ENCODE measurements around the gene ZNF334.
A peak's percentile ranks its signal among the peaks of the same experiment; 100 is the strongest.

The ZNF334 gene

GRCh38 chr20:46512943-46513844, at the start of gene ZNF334:
ZNF334 (minus strand) TSS chr20:46513559; CDS start chr20:46512102, 1,457 bp downstream.
- DNase-seq: no peak

DNA sequence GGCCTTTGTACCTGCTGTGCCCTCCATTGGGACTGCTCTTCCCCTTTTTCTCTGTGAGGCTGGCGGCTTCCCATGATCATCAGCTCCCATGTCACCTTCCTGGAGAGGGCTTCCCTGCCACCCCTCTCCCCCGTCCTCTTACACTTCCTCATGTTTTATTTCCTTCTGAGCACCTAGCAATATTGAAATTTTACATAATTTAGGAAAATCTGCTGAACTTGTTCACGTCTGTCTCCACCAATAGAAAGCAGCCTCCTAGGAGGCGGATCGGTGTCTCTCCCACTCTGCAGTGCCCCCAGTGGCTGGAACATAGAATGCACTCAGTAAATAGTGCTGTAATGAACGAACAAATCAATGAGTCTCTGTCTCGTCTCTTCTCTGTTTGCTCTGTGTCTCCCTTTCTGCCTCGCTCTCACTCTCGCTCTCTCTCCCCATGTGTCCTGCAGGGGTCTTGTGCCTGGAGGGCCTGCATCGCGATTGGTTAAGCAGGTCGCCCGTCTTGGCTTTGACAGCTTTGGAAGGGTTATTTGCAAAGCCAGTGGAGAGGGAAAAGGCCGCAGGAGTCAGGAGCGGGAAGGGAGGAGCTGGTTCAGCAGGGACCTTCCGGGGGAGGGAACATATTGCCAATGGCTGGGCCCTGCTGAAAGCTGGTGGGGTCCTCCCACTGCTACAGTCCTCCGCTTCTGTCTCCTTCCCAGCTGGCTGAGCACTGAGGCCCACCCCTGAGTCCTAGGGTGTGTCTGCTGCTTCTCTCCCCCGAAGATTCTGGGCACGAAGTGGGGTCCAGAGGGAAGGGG, 49.2 kb upstream of the ZNF334 start:
- peak; percentile 32 for DNase-seq

DNA sequence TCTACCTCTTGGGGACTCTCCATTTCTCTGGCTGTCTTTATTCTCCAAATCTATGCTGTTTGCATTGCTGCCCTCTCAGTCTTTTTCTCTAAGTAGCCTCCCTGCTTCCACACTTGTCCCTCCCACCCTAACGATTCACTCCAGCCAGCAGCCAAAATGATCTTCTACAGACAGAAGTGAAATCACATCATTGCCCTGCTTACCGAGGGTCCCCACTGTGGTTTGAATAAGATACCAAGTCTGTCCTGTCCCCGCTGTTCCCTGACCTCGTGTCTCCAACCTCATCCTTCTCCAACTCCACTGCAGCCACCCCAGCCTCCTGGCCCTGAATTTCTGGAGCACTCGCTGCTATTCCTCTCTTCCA, 48.6 kb upstream of the ZNF334 start:
- DNase-seq: no peak

DNA sequence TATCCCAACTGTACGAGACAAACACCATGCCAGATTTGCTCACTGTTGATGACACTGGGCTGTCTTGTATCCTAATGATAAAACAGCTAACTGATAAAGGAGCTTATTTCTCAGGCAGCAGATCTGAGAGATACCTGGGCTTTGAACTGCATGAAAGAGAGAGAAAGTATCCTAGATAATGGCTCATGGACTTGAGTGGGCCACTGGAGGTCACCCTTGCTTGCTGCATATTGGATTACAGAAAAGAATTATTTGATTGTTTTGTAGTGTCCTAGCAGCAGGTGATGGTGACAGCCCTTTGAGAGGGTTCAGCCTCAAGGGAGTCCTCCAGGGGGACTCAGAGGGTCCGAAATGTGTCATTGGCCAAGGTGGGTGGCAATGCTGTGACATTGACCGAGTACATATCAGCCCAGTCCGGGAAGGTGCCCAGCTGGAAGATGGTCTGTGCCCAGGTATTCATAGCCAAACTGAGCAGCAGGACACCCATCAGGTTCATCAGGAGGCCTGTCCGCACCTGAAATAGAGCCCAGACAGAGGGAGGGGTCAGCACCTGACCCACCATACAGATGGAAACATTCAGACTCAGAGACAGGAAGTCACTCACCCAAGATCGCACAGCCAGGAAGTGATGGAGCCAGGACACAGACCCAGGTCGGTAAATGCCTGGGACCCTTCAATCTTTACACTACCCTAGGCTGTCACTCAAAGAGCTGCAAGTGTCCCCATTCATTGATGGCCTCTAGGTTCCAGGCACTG, 46.5 kb upstream of the ZNF334 start:
- no peak for DNase-seq

- DNase-seq: no peak
Measured at GRCh38 chr20:46559001-46559400, 45.6 kb upstream of the ZNF334 start.

DNA sequence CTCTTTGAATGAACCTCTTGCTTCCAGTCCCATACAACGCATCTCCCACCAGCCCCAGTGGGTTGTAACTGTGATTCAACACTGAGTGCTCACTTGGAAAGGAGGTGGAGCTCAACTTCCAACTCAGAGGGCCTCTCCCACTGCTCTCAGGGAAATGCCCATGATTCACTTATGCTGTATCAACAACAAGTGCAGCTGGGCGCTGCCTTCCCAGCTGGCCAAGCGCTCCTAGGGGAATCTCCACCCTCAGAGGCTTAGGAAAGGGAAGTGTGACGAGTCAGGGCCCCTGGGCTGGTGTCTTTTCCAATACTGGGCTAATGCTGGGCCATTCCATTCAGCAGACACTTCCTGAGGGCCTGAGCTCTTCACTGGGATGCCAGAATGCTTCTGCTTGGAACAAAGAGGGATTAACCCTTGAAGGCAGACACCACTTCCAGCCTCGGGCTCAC, 45.2 kb upstream of the ZNF334 start:
- DNase-seq: no peak

- DNase-seq: no peak
Measured at GRCh38 chr20:46557231-46557956, 44.0 kb upstream of the ZNF334 start.

- no peak for DNase-seq
Measured at GRCh38 chr20:46555370-46555956, 42.1 kb upstream of the ZNF334 start.

- DNase-seq: no peak
Measured at GRCh38 chr20:46554828-46555227, 41.5 kb upstream of the ZNF334 start.

DNA sequence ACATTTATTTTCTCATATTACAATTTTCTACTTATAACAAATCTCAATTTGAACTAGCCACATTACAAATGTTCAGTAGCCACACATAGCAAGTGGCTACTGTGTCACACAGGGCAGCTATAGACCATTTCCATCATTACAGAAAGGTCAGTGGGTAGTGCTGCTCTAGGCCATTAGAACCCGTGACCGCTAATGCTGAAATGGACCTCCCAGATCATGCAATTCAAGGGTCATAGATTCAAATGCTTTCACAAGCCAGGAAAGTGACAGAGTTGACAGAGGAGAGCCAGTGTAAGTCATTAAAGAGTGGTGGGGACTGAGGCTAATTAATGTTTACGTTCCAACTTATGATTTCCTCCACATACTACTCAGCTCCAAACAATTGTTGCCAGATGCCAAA, 40.6 kb upstream of the ZNF334 start:
- DNase-seq: no peak

DNA sequence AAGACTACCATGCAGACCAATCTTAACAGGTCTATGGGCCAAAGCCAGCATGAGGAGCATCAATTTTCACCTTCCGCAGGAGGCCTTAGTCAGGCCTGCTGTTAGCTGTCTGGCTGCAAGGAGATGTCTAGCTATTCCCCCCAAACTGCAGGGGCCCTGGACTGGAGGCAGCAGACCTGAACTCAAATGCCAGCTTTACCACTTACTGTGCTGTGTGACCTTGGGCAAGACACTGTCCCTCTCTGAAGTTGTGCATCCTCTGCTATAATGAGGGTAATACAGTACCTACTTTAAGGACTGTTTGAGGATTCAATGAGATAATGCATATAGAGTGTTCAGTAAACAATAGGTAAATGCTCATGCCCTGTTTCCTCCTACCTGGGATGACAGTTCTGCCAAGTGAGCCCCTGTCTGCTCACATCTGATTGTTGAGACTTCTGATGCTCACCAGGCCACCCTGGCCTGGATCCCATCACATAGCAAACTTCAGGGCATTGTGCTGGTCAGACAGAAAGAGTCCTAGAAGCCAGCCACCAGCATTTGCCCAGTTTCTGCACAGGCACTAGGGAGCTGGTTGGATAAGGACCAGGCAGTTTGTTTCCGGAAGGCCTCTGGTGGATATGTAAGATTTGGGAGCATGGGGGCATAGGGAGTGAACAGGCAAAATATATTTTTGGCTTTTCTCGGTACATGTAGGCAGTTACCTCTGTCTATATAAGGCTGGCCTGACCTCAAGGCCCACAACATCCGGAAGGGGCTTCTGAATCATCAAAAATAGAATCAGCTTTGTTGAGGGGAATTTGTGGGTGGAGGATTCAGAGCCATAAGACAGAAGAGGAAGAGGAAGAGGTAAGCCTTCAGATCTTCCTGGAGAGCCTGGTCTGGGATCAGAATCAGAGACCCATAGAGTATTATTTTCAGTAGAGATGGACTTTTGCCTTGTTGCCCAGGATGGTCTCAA, 39.4 kb upstream of the ZNF334 start:
- peak; percentile 22 for DNase-seq

- no peak for DNase-seq
Measured at GRCh38 chr20:46551522-46552381, 38.4 kb upstream of the ZNF334 start.

DNA sequence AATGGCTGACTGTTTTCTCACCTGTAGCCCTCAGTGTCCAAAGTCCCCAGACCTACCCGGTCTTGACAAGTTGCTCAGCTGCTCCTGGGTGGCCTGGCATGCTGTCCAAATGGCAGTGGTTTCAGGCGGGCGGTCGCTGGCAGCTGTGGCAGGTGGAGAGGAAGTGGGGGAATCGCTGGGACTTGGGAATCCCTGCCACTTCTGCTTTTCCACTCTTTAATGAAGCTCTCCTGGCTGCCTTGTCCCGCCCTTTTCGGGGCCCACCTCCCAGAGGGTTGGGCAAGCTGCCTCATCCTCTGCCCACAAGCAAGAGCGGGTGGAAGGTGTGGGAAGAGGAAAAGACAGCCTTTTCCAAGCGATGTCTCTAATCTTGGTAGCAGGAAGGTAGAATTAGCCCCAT, 37.1 kb upstream of the ZNF334 start, which contains the start of gene OCSTAMP:
OCSTAMP (minus strand) TSS at position 194 of the 400 bp plus-strand sequence; CDS start at position 100, 94 bp downstream.
- DNase-seq: no peak

DNA sequence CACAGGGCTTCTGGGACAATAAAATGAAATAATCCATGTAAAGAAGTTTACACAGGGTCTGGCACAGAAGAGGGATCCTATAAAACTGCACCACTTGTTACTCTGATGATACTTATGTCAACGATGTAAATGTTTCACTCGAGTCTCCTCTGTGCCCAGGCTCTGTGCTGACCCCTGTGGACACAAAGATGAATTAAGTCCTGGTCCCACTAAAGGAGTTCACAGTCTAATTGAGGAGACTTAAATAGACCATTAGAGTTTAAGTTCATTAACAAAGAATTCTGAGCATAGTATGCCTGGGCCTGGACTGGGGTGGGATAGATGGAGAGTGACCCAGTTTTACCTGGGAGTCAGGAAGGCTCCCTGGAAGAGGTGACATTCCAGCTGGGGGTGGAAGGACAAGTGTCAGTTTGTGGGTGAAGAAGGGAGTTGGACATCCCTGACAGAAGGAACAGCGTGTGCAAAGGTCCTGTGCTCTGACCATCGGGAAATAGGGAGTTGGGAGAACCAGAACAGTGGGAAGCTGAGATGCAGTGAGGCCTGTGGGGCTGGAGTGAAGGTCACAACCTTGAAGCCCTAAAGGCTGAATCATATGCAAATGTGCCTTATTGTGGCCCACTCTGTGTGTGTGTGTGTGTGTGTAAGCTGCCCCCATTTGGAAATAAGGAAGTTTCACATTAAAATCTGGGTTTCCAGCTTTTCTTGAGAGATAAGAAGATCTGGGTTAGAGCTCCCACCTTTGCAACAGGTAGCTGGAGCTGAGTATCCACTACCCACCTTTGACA, 36.0 kb upstream of the ZNF334 start:
- DNase-seq: no peak

- DNase-seq: no peak
Measured at GRCh38 chr20:46548688-46549087, 35.3 kb upstream of the ZNF334 start.

- no peak for DNase-seq
Measured at GRCh38 chr20:46547995-46548394, 34.6 kb upstream of the ZNF334 start.

DNA sequence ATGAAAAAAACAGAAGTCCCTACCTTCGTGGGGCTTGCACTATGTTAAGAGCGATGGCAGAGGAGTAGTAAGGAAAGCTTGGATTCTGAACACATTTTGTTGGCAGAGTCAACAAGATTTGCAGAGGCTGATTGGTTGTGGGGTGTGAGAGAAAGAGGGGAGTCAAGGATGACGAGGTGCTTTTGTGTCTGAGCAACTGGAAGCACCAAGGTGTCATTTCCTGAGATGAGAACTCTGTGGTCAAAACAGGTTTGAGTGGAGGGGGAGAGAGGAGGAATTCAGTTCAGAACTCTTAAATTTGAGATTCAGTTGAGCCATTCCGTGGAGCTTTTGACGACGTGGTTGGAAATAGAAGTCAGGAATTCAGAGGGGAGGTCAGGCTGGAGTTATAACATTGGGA, 33.6 kb upstream of the ZNF334 start:
- DNase-seq: no peak

DNA sequence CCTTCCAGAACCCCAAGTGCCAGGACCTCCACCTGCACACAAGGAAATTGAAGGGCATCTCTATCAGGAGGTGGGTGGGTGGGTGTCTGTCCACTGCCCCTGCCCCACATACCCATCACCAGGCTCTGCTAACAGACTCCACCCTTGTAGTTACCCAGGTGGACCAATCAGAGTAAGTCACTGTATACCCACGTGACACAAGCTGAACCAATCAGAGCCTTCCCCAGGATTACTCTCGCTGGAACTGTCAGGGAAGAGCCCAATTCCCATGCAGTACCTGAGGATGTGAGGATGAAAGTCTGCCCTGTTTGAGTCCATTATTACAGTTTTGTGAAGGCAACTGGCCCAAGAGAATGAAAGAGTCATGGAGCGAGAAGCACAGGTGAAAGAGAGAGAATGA, 32.9 kb upstream of the ZNF334 start:
- no peak for DNase-seq

DNA sequence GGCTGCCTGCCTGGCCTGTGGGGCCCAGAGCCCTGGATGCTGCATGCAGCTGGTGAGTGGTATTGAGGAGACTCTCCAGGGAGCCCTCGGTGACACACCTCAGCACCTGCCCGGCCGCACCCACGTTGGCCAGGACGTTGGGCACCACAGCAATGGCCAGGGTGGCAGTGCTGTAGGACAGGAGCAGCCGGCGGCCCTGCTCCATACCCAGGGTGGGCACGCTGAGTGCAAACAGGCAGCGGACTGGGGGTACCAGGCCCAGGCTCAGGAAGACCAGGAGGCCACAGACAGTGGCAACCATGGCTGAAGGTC, 32.4 kb upstream of the ZNF334 start:
- DNase-seq: no peak
